ENCODE results near the gene PEX16.

The PEX16 gene

GRCh38 chr11:45871638-45872037 lies 46.0 kb downstream of the PEX16 start:
- DNase-seq, result no peak

- no peak for DNase-seq
Observed at GRCh38 chr11:45870706-45871105, 47.0 kb downstream of the PEX16 start.

DNA sequence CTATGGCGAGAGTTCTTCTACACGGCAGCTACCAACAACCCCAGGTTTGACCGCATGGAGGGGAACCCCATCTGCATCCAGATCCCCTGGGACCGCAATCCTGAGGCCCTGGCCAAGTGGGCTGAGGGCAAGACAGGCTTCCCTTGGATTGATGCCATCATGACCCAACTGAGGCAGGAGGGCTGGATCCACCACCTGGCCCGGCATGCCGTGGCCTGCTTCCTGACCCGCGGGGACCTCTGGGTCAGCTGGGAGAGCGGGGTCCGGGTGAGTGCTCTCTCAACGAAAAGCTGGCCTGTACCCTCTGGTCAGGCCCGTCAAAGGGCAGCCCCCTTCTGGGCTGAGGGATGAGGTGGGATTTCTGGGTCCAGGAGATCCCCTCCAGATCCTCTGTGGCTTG lies 48.1 kb downstream of the PEX16 start:
- no peak for DNase-seq

DNA sequence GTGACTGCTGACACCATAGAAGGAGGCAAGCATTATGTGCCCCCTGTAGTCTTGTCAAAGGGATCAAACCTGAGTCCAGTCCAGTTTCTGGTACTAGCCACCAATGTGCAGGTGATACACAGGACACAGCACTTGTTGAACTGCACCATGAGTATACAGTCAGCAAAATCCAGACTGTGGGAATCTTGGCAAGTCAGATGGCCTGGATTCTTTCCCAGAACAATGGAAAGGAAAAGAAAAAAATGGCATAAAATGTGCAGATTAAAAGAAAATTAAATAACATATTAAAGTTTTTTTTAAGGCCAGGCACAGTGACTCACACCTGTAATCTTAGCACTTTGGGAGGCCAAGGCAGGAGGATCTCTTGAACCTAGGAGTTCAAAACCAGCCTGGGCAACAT lies 53.6 kb downstream of the PEX16 start:
- DNase-seq, result no peak

- no peak for DNase-seq
Observed at GRCh38 chr11:45860764-45861510, 56.7 kb downstream of the PEX16 start.

- DNase-seq, result no peak
Observed at GRCh38 chr11:45860348-45860747, 57.3 kb downstream of the PEX16 start.
